H9 (cell line): Measurements from ENCODE around the gene CMYA5. TPM values are rescaled to one million over a fixed set of nuclear protein-coding genes. Genes with fewer than 3 reads are reported as not detected.

Experiments used
- DNase-seq: peaks from one replicate; pipeline ENCODE4 v3.0.0-alpha.2; 2017
- H2AFZ ChIP-seq: one replicate; pipeline ENCODE4 v1.6.1; 2013; ENCODE audit warnings: mild to moderate bottlenecking, low read length, control low read depth, moderate library complexity
- H2AK5ac ChIP-seq: 2 replicates; pipeline ENCODE4 v1.6.1; 2013; ENCODE audit warnings: low read length, control low read depth, mixed read lengths; ENCODE audit not compliant: insufficient read length
- H2BK120ac ChIP-seq: one replicate; pipeline ENCODE4 v1.6.1; 2013; ENCODE audit warnings: low read depth, mild to moderate bottlenecking, low read length, control low read depth, inconsistent platforms; ENCODE audit not compliant: poor library complexity, severe bottlenecking
- H2BK12ac ChIP-seq: 2 replicates; pipeline ENCODE4 v1.6.1; 2013; ENCODE audit warnings: low read length, control low read depth, mixed read lengths, low read depth; ENCODE audit not compliant: insufficient read length
- H2BK15ac ChIP-seq: 2 replicates; pipeline ENCODE4 v1.6.1; 2013; ENCODE audit warnings: low read depth, low read length, control low read depth
- H2BK20ac ChIP-seq: one replicate; pipeline ENCODE4 v1.6.1; 2013; ENCODE audit warnings: low read depth, mild to moderate bottlenecking, low read length, control low read depth, inconsistent platforms; ENCODE audit not compliant: poor library complexity, severe bottlenecking
- H2BK5ac ChIP-seq: 2 replicates; pipeline ENCODE4 v1.6.1; 2013; ENCODE audit warnings: low read length, control low read depth, mixed read lengths; ENCODE audit not compliant: insufficient read length
- H3K14ac ChIP-seq: 2 replicates; pipeline ENCODE4 v1.6.1; 2013; ENCODE audit warnings: low read length, control low read depth; ENCODE audit not compliant: insufficient read depth
- H3K18ac ChIP-seq: 2 replicates; pipeline ENCODE4 v1.6.1; 2013; ENCODE audit warnings: low read depth, mild to moderate bottlenecking, mixed read lengths, low read length, control low read depth; ENCODE audit not compliant: insufficient read length
- H3K23ac ChIP-seq: 2 replicates; pipeline ENCODE4 v1.6.1; 2013; ENCODE audit warnings: low read length, control low read depth, mixed read lengths, low read depth; ENCODE audit not compliant: insufficient read length
- H3K23me2 ChIP-seq: 2 replicates; pipeline ENCODE4 v1.6.1; 2013; ENCODE audit warnings: low read depth, mild to moderate bottlenecking, mixed read lengths, low read length, control low read depth; ENCODE audit not compliant: insufficient read length, poor library complexity, severe bottlenecking
- H3K27ac ChIP-seq: 2 replicates; pipeline ENCODE4 v1.5.1; 2013; ENCODE audit warnings: low read length, control low read depth, mixed read lengths, low read depth; ENCODE audit not compliant: insufficient read length
- H3K27me3 ChIP-seq: 2 replicates; pipeline ENCODE4 v1.6.1; 2013; ENCODE audit warnings: low read length, control low read depth, inconsistent platforms; ENCODE audit not compliant: insufficient read depth
- H3K4ac ChIP-seq: 2 replicates; pipeline ENCODE4 v1.6.1; 2013; ENCODE audit warnings: low read depth, mild to moderate bottlenecking, control low read depth, inconsistent platforms, low read length, moderate library complexity
- H3K4me1 ChIP-seq: 2 replicates; pipeline ENCODE4 v1.6.1; 2013; ENCODE audit warnings: low read length, control low read depth, inconsistent platforms; ENCODE audit not compliant: insufficient read depth
- H3K4me2 ChIP-seq: 2 replicates; pipeline ENCODE4 v1.6.1; 2013; ENCODE audit warnings: low read length, control low read depth, mixed read lengths; ENCODE audit not compliant: insufficient read length, insufficient read depth
- H3K56ac ChIP-seq: 2 replicates; pipeline ENCODE4 v1.6.1; 2013; ENCODE audit warnings: low read depth, mild to moderate bottlenecking, mixed read lengths, low read length, control low read depth; ENCODE audit not compliant: insufficient read length
- H3K79me1 ChIP-seq: 2 replicates; pipeline ENCODE4 v1.6.1; 2013; ENCODE audit warnings: low read depth, mild to moderate bottlenecking, moderate library complexity, low read length, control low read depth, inconsistent platforms; ENCODE audit not compliant: insufficient read depth, poor library complexity, severe bottlenecking
- H3K79me2 ChIP-seq: 2 replicates; pipeline ENCODE4 v1.6.1; 2013; ENCODE audit warnings: low read length, control low read depth, inconsistent platforms; ENCODE audit not compliant: insufficient read depth
- H3K9ac ChIP-seq: 2 replicates; pipeline ENCODE4 v1.6.1; 2013; ENCODE audit warnings: low read length, control low read depth, mixed read lengths; ENCODE audit not compliant: insufficient read length; ENCODE audit errors: extremely low read depth
- H3K9me3 ChIP-seq: one replicate; pipeline ENCODE4 v1.6.1; 2013; ENCODE audit warnings: low read depth, low read length, inconsistent platforms; ENCODE audit not compliant: control insufficient read depth
- H3T11ph ChIP-seq: one replicate; pipeline ENCODE4 v1.6.1; 2013; ENCODE audit warnings: mild to moderate bottlenecking, low read length, control low read depth, inconsistent platforms
- H4K20me1 ChIP-seq: one replicate; pipeline ENCODE4 v1.6.1; 2013; ENCODE audit not compliant: control insufficient read depth, insufficient read length, insufficient read depth
- H4K5ac ChIP-seq: 2 replicates; pipeline ENCODE4 v1.6.1; 2013; ENCODE audit warnings: low read depth, mild to moderate bottlenecking, mixed read lengths, low read length, control low read depth; ENCODE audit not compliant: insufficient read length
- H4K8ac ChIP-seq: replicated peaks from 2 replicates; pipeline ENCODE4 v1.6.1; 2013; ENCODE audit warnings: low read length, control low read depth, mixed read lengths, low read depth; ENCODE audit not compliant: insufficient read length
- H4K91ac ChIP-seq: 2 replicates; pipeline ENCODE4 v1.6.1; 2013; ENCODE audit warnings: low read depth, mild to moderate bottlenecking, moderate library complexity, mixed read lengths, low read length, control low read depth; ENCODE audit not compliant: insufficient read length
- H3K27ac Mint-ChIP-seq, 3 experiments: 2 replicates in 2 of 3; 3 replicates in 1 of 3; pipeline ENCODE4 v1.8.0; 2020 to 2021; ENCODE audit warnings: mixed read lengths in 3 of 3, mild to moderate bottlenecking in 1 of 3, moderate library complexity in 1 of 3
- H3K27me3 Mint-ChIP-seq: 2 replicates; pipeline ENCODE4 v1.8.0; 2021; ENCODE audit warnings: low read depth, mild to moderate bottlenecking, moderate library complexity, mixed read lengths
- H3K36me3 Mint-ChIP-seq, 3 experiments: 2 replicates in 2 of 3; 3 replicates in 1 of 3; pipeline ENCODE4 v1.8.0; 2020 to 2021; ENCODE audit warnings: low read depth in 3 of 3, mixed read lengths in 3 of 3; ENCODE audit not compliant: insufficient read depth in 1 of 3
- H3K4me1 Mint-ChIP-seq, 2 experiments: 2 replicates each; pipeline ENCODE4 v1.8.0; 2020; ENCODE audit warnings: mixed read lengths in 2 of 2
- H3K4me3 Mint-ChIP-seq, 2 experiments: 2 replicates in 1 of 2; 3 replicates in 1 of 2; pipeline ENCODE4 v1.8.0; 2020 to 2021; ENCODE audit warnings: mild to moderate bottlenecking in 2 of 2, mixed read lengths in 2 of 2, moderate library complexity in 1 of 2
- H3K9me3 Mint-ChIP-seq, 2 experiments: 2 replicates in 1 of 2; 3 replicates in 1 of 2; pipeline ENCODE4 v1.8.0; 2020; ENCODE audit warnings: mild to moderate bottlenecking in 2 of 2, mixed read lengths in 2 of 2, moderate library complexity in 1 of 2
- WGBS: extraction: QIAGEN DNeasy Blood & Tissue Kit; methylation state at CpG from one replicate; pipeline ENCODE4 v1.1.7; 2013; ENCODE audit warnings: missing lambda C conversion rate, low lambda C conversion rate, mixed read lengths; ENCODE audit not compliant: insufficient read length; ENCODE audit errors: extremely low coverage; 5-methylcytosine and 5-hydroxymethylcytosine counted together
- total RNA-seq: library from RNA; stranded (reverse); gene quantifications from 2 replicates; pipeline ENCODE4 v1.2.1, GENCODE V29; 2021
- TF ChIP-seq, protein P1 (sequence below): fragments of 200-600 bp; sonication (generic); conservative IDR thresholded peaks from 3 replicates; pipeline ENCODE4 v1.8.0; 2021; ENCODE audit warnings: antibody characterized with exemption, mild to moderate bottlenecking

Gene CMYA5
- total RNA-seq, 1 experiment from 2014 or later: 1.8 TPM

DNA sequence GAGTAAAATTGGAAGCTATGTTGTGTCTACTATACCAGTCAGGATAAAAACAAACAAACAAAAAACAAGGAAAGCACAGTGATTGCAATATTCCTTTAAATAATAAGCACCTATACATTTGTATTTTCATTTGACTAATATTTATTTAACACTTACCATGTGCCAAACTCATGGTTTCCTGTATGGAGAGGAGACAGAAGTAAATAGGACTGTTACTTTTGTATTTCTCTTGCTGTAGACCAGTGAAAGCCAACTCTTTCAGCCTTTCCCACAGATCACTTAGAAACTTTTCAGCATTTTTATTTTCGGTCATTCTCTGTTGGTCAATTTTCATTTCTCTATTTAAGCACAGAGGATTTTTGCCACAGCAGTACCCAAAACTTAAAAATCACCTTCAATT, 4.5 kb downstream of the CMYA5 start:
- Histone ChIP-seq H2AFZ (no peak overlapping the region), H3K23ac (no peak overlapping the region), H3K4me1 (no peaks in the 10 kb centered on the region), H3K56ac (no peak overlapping the region), H2BK20ac (no peak overlapping the region), H3K18ac (no peak overlapping the region), H4K20me1 (no peaks in the 10 kb centered on the region), H4K91ac (no peak overlapping the region), H3K23me2 (peaks cover 10% of the 10 kb centered on the region), H3K27me3 (no peaks in the 10 kb centered on the region), H2AK5ac (no peak overlapping the region), H2BK5ac (no peak overlapping the region), H4K8ac (no peak overlapping the region), H3K14ac (no peak overlapping the region), H3T11ph (no peak overlapping the region), H4K5ac (no peak overlapping the region), H3K4me2 (no peak overlapping the region), H2BK120ac (no peak overlapping the region), H2BK15ac (no peak overlapping the region), H2BK12ac (no peak overlapping the region), H3K4ac (no peak overlapping the region), H3K9ac (no peak overlapping the region), H3K27ac (no peak overlapping the region), H3K9me3 (no peaks in the 10 kb centered on the region), H3K79me2 (no peaks in the 10 kb centered on the region), H3K79me1 (no peaks in the 10 kb centered on the region)
- Mint-ChIP-seq H3K27ac (no peak overlapping the region), H3K36me3 (peaks cover 0 to 8% (median 7%) of the 10 kb centered on the region in 3 experiments; a peak in 4 of 7 replicates), H3K4me3 (no peak overlapping the region), H3K4me1 (peaks cover 25 to 27% of the 10 kb centered on the region in 2 experiments), H3K27me3 (peaks cover 10% of the 10 kb centered on the region), H3K9me3 (peaks cover 0 to 8% of the 10 kb centered on the region in 2 experiments; a peak in 3 of 5 replicates)
- TF ChIP-seq, protein P1, sequence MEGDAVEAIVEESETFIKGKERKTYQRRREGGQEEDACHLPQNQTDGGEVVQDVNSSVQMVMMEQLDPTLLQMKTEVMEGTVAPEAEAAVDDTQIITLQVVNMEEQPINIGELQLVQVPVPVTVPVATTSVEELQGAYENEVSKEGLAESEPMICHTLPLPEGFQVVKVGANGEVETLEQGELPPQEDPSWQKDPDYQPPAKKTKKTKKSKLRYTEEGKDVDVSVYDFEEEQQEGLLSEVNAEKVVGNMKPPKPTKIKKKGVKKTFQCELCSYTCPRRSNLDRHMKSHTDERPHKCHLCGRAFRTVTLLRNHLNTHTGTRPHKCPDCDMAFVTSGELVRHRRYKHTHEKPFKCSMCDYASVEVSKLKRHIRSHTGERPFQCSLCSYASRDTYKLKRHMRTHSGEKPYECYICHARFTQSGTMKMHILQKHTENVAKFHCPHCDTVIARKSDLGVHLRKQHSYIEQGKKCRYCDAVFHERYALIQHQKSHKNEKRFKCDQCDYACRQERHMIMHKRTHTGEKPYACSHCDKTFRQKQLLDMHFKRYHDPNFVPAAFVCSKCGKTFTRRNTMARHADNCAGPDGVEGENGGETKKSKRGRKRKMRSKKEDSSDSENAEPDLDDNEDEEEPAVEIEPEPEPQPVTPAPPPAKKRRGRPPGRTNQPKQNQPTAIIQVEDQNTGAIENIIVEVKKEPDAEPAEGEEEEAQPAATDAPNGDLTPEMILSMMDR: no peak
- no CpG with 5 or more reads among the region's 1 CpG for WGBS
- no peak for DNase-seq
